GM21737 (cell line): Measurements from ENCODE around the gene HELZ.
"Not testable (repeated sequence)": the region's sequence is repeated elsewhere in the genome, so short reads cannot be mapped to it uniquely, and the experiment has no call there.

Experiments
- ATAC-seq: cut with Tn5 transposase; IDR thresholded peaks from one replicate; pipeline ENCODE4 v1.9.1; 2021; ENCODE audit warnings: mild to moderate bottlenecking, moderate library complexity; ENCODE audit not compliant: unreplicated experiment

HELZ gene

DNA sequence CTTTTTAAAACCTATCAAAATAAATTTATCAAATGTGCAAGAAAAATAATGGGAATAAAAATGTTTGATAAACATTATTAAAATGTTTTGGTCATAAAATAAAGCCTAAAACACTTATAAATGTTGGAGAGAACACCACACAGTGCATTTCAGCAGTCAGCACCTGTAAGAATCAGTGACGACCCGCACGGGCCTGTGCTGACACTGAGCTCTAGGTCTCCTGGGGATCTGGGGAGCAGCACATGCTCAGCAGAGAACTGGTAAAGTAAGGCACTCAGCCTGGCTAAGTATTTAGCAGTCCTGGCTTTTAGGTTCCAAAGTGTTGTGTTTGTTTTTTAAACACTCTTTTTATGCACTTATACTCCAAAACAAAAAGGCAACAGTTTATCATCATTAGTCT, 46.9 kb downstream of the HELZ start:
- ATAC-seq = no peak

DNA sequence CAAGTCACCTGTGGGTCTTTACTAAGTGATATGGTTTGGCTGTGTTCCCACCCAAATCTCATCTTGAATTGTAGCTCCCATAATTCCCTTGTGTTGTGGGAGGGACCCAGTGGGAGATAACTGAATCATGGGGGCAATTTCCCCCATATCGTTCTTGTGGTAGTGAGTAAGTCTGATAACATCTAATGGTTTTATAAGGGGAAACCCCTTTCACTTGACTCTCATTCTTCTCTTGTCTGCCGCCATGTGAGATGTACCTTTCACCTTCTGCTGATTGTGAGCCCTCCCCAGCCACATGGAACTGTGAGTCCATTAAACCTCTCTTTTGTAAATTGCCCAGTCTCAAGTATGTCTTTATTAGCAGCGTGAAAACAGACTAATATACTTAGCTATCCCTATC, 48.0 kb downstream of the HELZ start:
- ATAC-seq = not testable (repeated sequence)

DNA sequence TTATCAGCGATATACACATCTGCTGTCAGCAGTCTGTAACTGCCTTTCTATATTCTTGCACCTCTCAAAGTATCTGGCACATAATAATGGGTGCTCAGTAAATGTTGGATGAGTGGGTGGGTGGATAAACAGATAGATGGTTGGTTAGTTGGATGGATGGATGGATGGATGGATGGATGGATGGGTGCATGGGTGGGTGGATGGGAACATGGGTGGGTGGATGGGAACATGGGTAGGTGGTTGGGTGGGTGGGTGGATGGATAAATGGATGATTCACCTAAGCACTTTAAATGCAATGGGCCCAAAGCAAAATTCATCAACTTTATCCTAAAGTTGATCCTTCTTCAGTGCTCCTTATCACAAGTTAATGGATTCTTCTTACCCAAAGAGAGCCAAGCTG, 48.6 kb downstream of the HELZ start:
- no peak for ATAC-seq

DNA sequence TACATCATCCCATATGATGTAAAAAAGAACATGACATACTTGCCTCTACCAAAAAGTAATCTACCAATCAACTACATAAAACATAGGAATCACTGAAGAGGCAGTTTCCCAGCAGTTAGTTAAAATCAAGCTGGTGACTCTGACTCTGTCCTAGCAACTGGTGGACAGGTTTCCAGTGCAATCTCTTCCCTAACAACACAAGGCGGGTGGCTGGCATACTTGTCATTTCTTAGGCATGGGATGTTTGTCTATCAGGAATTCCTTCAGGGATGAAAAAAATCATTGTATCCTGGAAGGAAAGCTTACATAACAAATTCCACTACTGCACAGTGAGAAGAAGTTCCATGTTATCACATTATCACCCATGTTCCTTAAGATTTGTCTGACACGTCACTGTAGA, 50.9 kb downstream of the HELZ start:
- ATAC-seq = no peak

DNA sequence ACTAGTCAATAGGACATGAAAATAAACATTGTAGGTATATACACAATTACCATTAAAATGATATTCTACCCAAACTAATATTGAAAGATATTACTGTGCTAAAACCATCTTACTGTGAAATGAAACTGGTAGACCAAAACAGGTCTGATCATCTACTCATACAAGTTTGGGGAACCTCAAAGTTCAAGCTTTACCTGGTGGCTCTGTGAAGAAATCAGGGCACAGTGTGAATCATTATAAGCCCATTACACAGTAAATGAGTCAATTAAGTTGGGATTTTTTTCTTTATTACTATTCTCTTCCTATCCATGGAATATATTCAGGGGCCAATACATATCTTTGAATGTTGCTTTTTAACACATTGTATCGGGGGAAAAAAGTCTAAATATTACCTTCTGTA, 57.1 kb downstream of the HELZ start:
- ATAC-seq = no peak

DNA sequence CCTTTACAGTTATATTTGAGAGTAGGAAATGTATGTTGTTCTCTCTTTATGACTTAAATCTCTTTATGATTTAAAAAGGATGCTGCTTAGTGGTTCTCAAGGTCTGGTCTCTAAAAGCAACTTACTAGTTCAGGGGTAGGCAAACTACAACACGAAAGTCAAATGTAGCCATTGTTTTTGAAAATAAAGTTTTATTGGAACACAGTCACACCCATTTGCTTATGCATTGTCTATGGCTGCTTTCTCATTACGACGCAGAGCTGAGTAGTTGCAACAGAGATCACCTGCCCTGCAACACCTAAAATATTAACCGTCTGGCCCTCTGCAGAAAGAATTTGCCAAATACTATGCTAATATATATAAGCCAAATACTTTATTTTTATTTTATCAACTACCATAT, 58.2 kb downstream of the HELZ start:
- ATAC-seq = no peak

DNA sequence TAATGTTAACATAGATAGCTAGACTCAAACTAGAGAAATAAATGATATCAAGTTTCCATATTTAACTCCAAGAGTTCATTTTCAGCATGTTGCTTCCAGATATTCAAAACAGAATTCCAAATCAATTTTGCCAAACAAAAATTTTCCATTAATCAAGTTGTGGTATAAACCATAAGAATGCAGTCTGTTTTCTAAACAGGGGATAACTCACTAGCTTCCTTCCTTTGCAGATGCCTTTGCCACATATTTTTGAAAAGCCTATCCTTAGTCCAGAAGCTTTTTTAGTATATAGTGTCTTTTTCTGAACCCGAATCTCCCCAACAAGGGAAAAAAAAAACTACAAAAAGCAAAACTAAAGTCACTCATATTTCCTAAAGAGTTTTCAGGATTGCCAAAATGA, 61.5 kb downstream of the HELZ start:
- ATAC-seq = no peak

DNA sequence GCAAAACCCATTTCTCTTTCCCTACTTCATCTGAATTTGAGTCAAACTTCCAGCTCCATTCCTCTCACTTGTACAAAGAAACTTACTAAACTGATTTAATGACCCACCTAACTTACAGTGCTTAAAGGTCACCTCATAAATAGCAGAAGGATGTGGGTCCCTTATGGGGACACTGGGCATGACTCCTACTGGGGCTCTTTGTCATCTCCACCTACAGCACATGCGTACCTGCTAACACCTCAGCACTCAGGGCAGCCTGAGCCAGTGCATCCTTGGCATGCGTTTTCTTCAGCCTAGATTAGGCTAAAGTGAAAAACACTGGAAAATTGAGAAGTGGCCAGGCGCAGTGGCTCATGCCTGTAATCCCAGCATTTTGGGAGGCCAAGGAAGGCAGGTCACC, 63.2 kb downstream of the HELZ start:
- ATAC-seq = no peak

DNA sequence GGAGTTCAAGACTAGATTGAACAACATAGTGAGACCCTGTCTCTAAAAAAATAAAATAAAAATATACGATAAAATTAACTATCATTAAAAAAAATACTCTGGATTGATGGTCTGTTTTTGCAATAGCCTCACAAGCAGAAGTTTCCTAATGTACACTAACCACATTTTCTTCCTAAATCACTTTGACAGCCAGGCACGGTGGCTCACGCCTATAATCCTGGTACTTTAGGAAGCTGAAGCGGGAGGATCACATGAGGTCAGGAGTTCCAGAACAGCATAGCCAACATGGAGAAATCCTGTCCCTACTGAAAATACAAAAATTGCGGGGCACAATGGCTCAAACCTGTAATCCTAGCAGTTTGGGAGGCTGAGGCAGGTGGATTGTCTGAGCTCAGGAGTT, 64.7 kb downstream of the HELZ start:
- no peak for ATAC-seq

DNA sequence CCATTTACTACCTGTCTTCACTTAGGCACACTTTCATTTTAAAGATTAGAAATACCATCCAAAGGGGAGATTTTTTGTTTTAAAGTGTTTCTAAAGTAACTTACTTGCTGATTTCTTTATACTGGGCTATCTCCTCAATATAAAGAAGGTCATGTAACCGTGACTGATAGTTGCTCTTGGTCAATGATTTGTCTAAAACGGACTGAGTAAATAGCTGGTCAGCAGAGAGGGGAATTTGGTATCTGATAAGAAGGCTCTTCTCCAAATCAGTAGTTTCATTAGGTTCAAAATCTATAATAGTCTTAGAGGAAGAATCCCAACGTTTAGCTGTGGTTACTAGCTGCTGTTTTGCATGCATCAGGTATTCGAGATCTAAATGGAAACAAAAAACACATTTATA, 66.4 kb downstream of the HELZ start:
- ATAC-seq = no peak

DNA sequence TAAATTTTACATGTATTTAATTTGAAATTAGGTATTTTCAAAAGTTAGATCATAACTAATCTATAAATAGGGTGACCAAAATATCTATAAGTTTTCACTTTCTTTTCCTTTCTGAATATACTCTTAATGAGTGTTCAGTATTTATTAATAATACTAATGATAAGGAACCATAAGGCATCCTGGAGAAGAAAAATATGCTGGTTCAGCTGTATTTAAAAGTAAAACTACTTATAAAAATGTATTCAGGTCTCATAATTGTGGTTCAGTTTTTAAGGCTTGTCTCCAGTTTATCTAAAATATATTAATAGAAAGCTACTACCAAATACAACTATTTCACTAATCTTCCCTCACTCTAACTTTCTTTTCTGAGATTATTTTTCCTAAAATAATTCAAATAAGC, 67.3 kb downstream of the HELZ start:
- ATAC-seq = no peak

DNA sequence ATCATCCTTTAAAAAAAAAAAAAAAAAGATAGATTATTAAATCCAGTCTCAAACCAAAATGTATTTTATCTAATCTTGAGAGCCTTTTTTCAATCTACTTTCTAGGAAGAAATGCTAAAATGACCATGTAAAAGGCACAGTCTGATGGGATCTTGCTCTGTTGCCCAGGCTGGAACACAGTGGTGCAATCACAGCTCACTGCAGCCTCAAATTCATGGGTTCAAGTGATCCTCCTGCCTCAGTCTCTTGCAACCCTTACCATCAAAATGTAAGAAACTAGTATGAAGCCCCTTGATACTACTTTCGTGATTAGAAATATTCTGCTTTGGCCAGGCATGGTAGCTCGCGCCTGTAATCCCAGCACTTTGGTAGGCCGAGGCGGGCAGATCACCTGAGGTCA, 70.8 kb downstream of the HELZ start:
- no peak for ATAC-seq

DNA sequence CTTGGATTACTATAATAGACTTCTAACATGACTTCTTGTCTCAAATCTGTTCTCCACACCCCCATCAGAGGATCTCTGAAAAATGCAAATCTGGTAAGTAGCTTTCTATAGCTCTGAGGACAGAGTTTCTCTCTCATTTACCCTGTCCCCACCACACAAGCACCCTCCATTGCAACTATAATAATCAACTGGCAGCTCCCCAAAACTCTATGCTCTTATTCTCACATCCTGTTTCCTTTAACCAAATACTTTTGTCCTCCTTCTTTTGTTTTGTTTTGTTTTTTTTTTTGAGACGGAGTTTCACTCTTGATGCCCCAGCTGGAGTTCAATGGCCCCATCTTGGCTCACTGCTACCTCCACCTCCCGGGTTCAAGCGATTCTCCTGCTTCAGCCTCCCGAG, 73.4 kb downstream of the HELZ start:
- ATAC-seq = peak; percentile 92

DNA sequence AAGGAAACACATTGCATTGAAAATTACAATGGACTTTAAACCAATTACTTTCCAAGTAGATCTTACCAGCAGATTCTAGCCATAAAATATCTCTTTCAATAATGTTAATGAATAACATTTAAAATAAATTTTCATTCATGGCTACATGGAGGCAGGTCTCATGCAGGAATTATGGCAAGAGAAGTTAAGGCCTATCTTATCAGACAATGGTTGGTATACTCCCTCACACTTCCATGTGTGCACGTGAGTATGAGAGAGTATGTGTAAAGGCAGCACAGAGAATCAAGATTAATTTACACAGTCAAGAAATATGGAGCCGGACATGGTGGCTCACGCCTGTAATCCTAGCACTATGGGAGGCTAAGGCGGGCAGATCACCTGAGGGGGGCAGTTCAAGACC, 76.5 kb downstream of the HELZ start:
- no peak for ATAC-seq

DNA sequence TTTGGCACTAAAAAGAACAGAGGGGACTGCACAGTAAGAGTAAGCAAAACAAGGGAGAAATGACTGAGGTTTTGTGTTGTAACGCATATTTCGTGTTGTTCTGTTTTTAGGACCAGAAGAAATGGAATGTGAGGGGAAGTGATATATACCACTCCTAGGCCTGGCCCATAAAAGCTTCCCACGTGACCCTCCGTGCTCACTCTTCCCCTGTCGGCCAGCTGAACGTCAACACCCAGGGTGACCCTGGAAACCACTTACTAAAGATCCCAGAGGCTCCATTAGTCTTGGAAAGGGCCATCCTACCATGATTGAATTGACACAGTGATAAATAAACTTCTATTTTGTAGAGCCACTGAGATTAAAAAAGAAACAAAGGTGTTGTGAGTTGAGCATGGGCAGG, 79.8 kb downstream of the HELZ start:
- no peak for ATAC-seq

DNA sequence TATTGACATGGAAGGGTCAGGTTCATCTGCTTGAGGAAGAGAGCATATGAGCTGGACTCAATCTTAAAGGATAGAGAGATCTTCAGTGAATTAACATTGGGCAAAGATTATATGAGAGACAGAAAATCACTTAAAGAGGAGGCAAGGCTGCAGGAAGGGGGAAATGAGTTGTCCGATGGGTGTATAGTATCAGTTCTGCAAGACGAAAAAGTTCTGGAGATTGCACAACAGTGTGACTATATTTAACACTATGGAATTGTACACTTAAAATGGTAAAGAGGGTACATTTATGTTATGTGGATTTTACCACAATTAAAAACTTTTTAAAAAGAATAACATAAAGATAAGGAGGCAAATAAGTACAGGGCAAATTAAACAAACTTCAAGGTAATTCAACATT, 80.7 kb downstream of the HELZ start:
- ATAC-seq = no peak

DNA sequence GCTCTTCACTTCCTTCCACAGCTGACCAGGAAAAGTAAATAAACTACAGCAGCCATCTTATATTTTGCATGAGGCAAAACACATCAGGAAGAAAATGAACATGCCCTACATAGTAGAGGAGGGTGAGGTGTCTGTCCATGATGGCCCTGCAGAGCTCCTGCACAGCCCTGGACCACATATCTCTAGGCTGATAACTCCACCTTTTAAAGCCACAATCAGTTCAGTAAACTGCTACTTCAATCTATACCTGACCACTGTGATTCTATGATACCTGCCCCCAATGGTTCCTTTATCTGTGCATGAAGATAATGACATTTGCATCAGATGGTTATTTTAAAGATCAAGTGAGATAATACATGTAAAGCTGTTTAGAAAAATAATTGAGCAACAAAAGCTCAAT, 82.2 kb downstream of the HELZ start:
- ATAC-seq = no peak

DNA sequence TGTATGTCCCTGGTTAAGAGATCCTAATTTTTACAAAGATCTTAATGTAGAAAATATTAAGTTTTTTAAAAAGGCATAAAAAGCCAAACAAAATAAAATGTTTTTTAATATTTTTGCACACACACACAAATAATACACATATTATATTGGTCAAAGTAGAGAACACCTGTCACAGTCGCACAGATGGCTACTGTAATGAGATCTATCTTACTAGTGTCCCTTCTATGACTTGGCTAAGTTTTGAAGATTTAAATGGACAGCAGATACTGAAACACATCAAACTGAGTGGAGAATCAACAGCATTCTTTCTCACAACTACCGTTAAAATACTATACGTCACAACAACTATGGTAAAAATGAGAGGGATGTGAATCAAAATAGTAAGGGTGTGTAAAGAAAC, 83.4 kb downstream of the HELZ start:
- ATAC-seq = no peak

DNA sequence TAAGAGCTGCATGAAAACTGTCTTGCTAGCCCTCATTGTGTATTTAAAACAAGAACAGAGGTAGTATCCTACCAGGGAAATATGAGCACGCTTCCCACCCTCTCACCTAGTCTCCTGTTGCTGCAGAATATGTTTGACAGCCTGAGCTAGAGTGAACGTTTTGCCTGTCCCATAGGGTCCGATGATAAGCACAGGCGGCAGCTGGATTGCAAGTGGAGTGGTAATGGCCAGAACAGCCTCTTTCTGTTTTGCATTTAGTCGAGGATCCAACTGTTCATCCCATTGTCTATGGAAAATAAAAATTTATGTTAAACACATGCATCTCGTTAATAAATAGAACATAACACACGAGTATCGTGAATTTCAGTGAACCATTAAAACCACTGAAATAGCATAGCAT, 84.2 kb downstream of the HELZ start:
- no peak for ATAC-seq

DNA sequence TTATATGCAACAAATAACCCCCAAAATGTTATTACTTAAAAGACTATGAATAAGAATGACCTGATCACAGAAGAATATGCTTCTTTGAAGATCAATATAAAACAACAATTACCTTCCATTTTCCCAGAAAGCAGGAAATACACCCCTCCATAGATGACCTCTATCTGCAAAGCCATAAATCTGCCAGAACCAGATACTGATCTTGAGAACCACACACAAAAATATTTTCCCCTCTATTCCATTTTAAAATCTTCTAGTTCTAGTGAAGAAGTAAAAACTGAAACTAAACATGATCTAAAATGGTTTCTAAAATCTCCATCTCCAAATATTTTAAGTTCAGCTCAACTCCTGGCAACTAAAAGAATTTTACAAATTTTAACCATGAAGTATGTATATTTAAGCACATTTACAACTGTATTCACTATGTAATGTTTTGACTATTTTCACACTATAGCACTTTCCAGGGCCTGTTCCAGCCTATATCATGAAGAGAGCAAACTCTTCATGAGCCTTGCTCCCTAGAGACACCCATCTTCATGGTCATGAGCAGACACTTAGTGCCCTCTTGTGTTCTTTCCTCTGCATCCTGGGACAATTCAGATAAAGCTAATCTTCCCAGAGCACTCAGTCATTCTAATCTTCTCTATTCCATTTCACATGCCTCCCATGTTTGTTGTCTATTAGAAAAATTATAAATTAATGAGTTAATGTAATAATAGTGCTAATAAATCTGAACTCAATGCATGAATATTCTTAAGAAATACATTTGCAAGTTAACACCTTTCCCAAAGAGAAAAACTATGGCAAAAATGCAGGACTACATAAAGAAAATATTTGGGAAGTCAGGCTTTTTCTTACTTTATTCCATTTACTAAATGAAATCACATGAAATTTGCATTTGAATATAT, 87.0 kb downstream of the HELZ start:
- ATAC-seq = no peak

DNA sequence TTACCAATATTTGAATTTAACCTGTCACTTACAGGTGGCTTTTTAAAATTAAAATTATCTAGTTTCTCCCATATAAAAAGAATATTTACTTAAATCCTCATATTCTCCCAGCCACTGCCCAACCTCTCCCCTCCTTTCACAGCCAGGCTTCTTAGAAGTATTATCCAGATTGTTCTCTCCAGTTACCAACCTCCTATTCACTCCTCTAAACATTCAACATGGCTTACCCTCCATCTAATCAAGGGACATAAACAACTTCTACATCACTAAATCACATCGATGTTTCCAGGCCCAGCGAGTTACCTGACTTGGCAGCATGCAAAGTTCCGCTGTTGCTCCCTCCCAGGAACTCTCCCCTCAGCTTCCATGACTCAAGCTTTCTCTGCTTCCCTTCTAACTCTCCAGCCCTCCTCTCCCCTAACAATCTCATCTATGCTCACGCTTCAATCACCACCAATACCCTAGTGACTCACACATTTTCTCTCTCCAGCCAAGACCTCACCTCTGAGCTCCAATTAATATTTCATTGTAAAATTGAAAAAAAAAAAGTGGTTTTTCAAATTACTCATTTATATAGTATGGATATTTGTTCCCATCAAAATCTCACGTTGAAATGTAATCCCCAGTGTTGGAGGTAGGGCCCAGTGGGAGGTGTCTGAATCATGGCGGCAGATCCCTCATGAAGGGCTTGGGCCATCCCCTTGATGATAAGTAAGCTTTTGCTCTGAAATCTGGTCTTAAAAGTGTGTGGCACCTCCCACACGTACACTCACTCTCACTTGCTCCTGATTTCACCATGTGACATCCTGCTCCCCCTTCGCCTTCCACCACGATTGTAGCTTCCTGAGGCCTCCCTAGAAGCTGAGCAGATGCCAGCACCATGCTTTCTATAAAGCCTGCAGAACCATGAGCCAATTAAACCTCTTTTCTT, 88.5 kb downstream of the HELZ start:
- ATAC-seq = no peak

DNA sequence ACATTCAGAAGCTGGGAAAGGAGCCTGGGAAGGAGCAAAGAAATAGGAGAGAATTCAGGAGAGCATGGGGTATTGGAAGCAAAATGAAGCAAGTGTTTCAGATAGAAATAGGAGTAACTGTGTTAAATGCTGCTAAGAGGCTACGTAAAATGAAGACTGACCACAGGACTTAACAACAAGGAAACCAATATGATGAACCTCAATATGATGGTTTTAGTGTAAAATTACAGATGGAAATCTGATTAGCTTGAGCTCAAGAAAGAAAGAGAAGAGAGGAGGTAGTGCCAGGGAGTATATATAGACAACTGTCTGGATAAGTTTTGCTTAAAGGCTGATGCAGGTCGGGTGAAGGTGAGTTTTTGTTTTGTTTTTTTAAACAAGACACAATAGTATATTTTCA, 92.2 kb downstream of the HELZ start:
- ATAC-seq = no peak
